Measurements from ENCODE around the gene IL36B. TPM values are rescaled to one million over a fixed set of nuclear protein-coding genes. Genes with fewer than 3 reads are reported as not detected.

Gene IL36B
- total and polyA plus RNA-seq, 2 donors (not counting 1 experiment from before 2014, with no cell fraction given), result not detected

- Histone ChIP-seq H3K4me2 (replicated peaks; ENCODE audit: low read depth, low read length, poor library complexity, severe bottlenecking) (peak overlapping the region; percentile 40), H3K9ac (ENCODE audit: low read length) (no peak overlapping the region), H3K4me1 (ENCODE audit: control insufficient read depth in 2 of 2, insufficient read depth in 2 of 2, low read length in 2 of 2) (peaks cover 11 to 18% of the 10 kb centered on the region in 2 donors), H3K36me3 (replicated peaks in 1 of 2; ENCODE audit: control extremely low read depth in 1 of 2, control insufficient read depth in 1 of 2, extremely low read depth in 1 of 2, insufficient read depth in 2 of 2, low read length in 1 of 2) (no peaks in the 10 kb centered on the region), H4K20me1 (ENCODE audit: control insufficient read depth, insufficient read depth, low read length, poor library complexity, severe bottlenecking) (no peaks in the 10 kb centered on the region), H3K4me3 (ENCODE audit: control extremely low read depth in 1 of 5, extremely low read depth in 1 of 5, insufficient read depth in 1 of 5, low read depth in 2 of 5, low read length in 4 of 5) (no peak overlapping the region), H3K27ac (ENCODE audit: low read length in 2 of 2) (no peak overlapping the region), H3K79me2 (ENCODE audit: control insufficient read depth, insufficient read depth, low read length) (no peaks in the 10 kb centered on the region), H2AFZ (ENCODE audit: insufficient read depth, low read depth, low read length, poor library complexity, severe bottlenecking) (no peak overlapping the region), H3K27me3 (replicated peaks in 1 of 4; ENCODE audit: control extremely low read depth in 1 of 4, control insufficient read depth in 3 of 4, insufficient read depth in 4 of 4, low read length in 3 of 4) (no peaks in the 10 kb centered on the region), H3K9me3 (ENCODE audit: control extremely low read depth in 1 of 3, control insufficient read depth in 2 of 3, insufficient read depth in 1 of 3, low read length in 2 of 3) (peaks cover 0 to 3% (median 0%) of the 10 kb centered on the region in 3 donors)
- peak; percentile 43 for ATAC-seq (ENCODE audit: low read depth)
- intact Hi-C loops (cut with micrococcal nuclease), result no loop called here
- peak; percentile 35 for DNase-seq
- H3K9me3 Mint-ChIP-seq (ENCODE audit: insufficient read depth), result no peaks in the 10 kb centered on the region
- H3K4me3 Mint-ChIP-seq, result no peak overlapping the region
- TF ChIP-seq EZH2 (IDR thresholded peaks at IDR 0.05; ENCODE audit: borderline replicate concordance, insufficient read depth, low read depth, low read length, poor library complexity, severe bottlenecking) (no peak), CTCF (IDR thresholded peaks at IDR 0.05) (no peak)
- CTCF ChIA-PET, result interaction anchor here (0.7 to 3.0 kb wide), 3 partner anchors 10 to 109 kb away, joined by 3 to 16 read pairs (median 6); no protein-coding TSS in a partner anchor
- H3K27ac Mint-ChIP-seq, result no peak overlapping the region
- H3K4me1 Mint-ChIP-seq, result no peaks in the 10 kb centered on the region
- POLR2A ChIA-PET, result no interaction called here
- H3K27me3 Mint-ChIP-seq, result peaks cover 14% of the 10 kb centered on the region
Measured at GRCh38 chr2:113089916-113090315, 37.2 kb upstream of the IL36B start.

- TF ChIP-seq CTCF (IDR thresholded peaks at IDR 0.05), result no peak
- no peak for TF ChIP-seq EZH2 (IDR thresholded peaks at IDR 0.05; ENCODE audit: borderline replicate concordance, insufficient read depth, low read depth, low read length, poor library complexity, severe bottlenecking)
- no peaks in the 10 kb centered on the region for H3K36me3 ChIP-seq (replicated peaks in 1 of 2; ENCODE audit: control extremely low read depth in 1 of 2, control insufficient read depth in 1 of 2, extremely low read depth in 1 of 2, insufficient read depth in 2 of 2, low read length in 1 of 2)
- ChIA-PET POLR2A (no interaction called here), CTCF (interaction anchor here (0.7 to 3.0 kb wide), 4 partner anchors 8 to 50 kb away, joined by 3 to 16 read pairs (median 4); partner anchors contain the start of gene IL1F10)
- Mint-ChIP-seq H3K9me3 (ENCODE audit: insufficient read depth) (no peaks in the 10 kb centered on the region), H3K4me3 (no peak overlapping the region), H3K4me1 (peaks cover under 1% of the 10 kb centered on the region), H3K27me3 (peaks cover 11% of the 10 kb centered on the region), H3K27ac (no peak overlapping the region)
- intact Hi-C loops (cut with micrococcal nuclease), result no loop called here
- no peak overlapping the region for H3K4me2 ChIP-seq (replicated peaks; ENCODE audit: low read depth, low read length, poor library complexity, severe bottlenecking)
- no peaks in the 10 kb centered on the region for H4K20me1 ChIP-seq (ENCODE audit: control insufficient read depth, insufficient read depth, low read length, poor library complexity, severe bottlenecking)
- H3K9ac ChIP-seq (ENCODE audit: low read length), result no peak overlapping the region
- no peak overlapping the region for H2AFZ ChIP-seq (ENCODE audit: insufficient read depth, low read depth, low read length, poor library complexity, severe bottlenecking)
- DNase-seq (no peak), ATAC-seq (ENCODE audit: low read depth) (no peak)
- peaks cover 11 to 18% of the 10 kb centered on the region in 2 donors for H3K4me1 ChIP-seq (ENCODE audit: control insufficient read depth in 2 of 2, insufficient read depth in 2 of 2, low read length in 2 of 2)
- H3K9me3 ChIP-seq (ENCODE audit: control extremely low read depth in 1 of 3, control insufficient read depth in 2 of 3, insufficient read depth in 1 of 3, low read length in 2 of 3), result peaks cover 0 to 3% (median 0%) of the 10 kb centered on the region in 3 donors
- H3K79me2 ChIP-seq (ENCODE audit: control insufficient read depth, insufficient read depth, low read length), result no peaks in the 10 kb centered on the region
- no peak overlapping the region for H3K4me3 ChIP-seq (ENCODE audit: control extremely low read depth in 1 of 5, extremely low read depth in 1 of 5, insufficient read depth in 1 of 5, low read depth in 2 of 5, low read length in 4 of 5)
- H3K27ac ChIP-seq (ENCODE audit: low read length in 2 of 2), result no peak overlapping the region
- peaks cover 0 to 3% (median under 1%) of the 10 kb centered on the region in 4 experiments for H3K27me3 ChIP-seq (replicated peaks in 1 of 4; ENCODE audit: control extremely low read depth in 1 of 4, control insufficient read depth in 3 of 4, insufficient read depth in 4 of 4, low read length in 3 of 4)
Measured at GRCh38 chr2:113088213-113088992, 35.7 kb upstream of the IL36B start.
